Measurements from ENCODE around the gene IRF3. TPM values are rescaled to one million over a fixed set of nuclear protein-coding genes. Genes with fewer than 3 reads are reported as not detected.
A peak's percentile ranks its signal among the peaks of the same experiment; 100 is the strongest.
"Not testable (repeated sequence)": the region's sequence is repeated elsewhere in the genome, so short reads cannot be mapped to it uniquely, and the experiment has no call there.

IRF3 gene
- polyA plus RNA-seq, 1 donor (not counting 4 experiments of a cell fraction or from before 2014, with no cell fraction given), result 50.4 TPM

GRCh38 chr19:49635530-49636232 lies 30.0 kb downstream of the IRF3 start:
- H3K9ac ChIP-seq (ENCODE audit: control insufficient read depth, extremely low read depth, insufficient read depth, low read length), result no peak overlapping the region
- H3K4me3 ChIP-seq (ENCODE audit: control insufficient read depth in 2 of 3, extremely low read depth in 1 of 3, insufficient read depth in 2 of 3, low read depth in 1 of 3, low read length in 3 of 3), result no peak overlapping the region
- FAIRE-seq (no peak), DNase-seq (ENCODE audit: low read depth, low spot score) (no peak)
- no peak overlapping the region for H3K27ac ChIP-seq (ENCODE audit: control insufficient read depth, insufficient read depth, low read length)
- no peaks in the 10 kb centered on the region for H3K27me3 ChIP-seq (ENCODE audit: control insufficient read depth, extremely low read depth, insufficient read depth, low read length)
- H3K9me1 ChIP-seq (ENCODE audit: control insufficient read depth, extremely low read depth, insufficient read depth, low read length), result no peaks in the 10 kb centered on the region
- no peaks in the 10 kb centered on the region for H3K9me3 ChIP-seq (ENCODE audit: control insufficient read depth, low read depth, low read length)
- no peak overlapping the region for H3K4me2 ChIP-seq (ENCODE audit: control insufficient read depth, extremely low read depth, insufficient read depth, low read depth, low read length)
- dilution Hi-C loops (cut with MboI; ENCODE audit: extremely low pct_ligation_motif_present, low sequenced_read_pairs), result no loop called here
- H3K36me3 ChIP-seq (ENCODE audit: control insufficient read depth in 2 of 2, extremely low read depth in 1 of 2, insufficient read depth in 2 of 2, low read length in 2 of 2), result peaks cover 14% of the 10 kb centered on the region in 2 experiments
- H3K4me1 ChIP-seq (ENCODE audit: control insufficient read depth, extremely low read depth, insufficient read depth, low read length), result peaks cover 10% of the 10 kb centered on the region
- no peak for TF ChIP-seq EZH2 (IDR thresholded peaks at IDR 0.05; ENCODE audit: low read length)
- TF ChIP-seq CTCF (optimal IDR thresholded peaks at IDR 0.05 in 1 of 3, IDR thresholded peaks at IDR 0.05 in 1 of 3, conservative IDR thresholded peaks at IDR 0.05 in 1 of 3; ENCODE audit: extremely low read depth in 1 of 3, insufficient read depth in 2 of 3, low read length in 3 of 3), result peak in 2 of 3 experiments; percentile 13 to 26
- no peak overlapping the region for H2AFZ ChIP-seq (ENCODE audit: control insufficient read depth, low read length)
- peaks cover 22% of the 10 kb centered on the region for H3K79me2 ChIP-seq (ENCODE audit: control insufficient read depth, insufficient read depth, low read length)
- no peaks in the 10 kb centered on the region for H4K20me1 ChIP-seq (ENCODE audit: control insufficient read depth, extremely low read depth, insufficient read depth, low read length)

- FAIRE-seq, result peak; percentile 70
- H3K4me2 ChIP-seq (ENCODE audit: control insufficient read depth, extremely low read depth, insufficient read depth, low read depth, low read length); dilution Hi-C loops (cut with MboI; ENCODE audit: extremely low pct_ligation_motif_present, low sequenced_read_pairs); H3K4me1 ChIP-seq (ENCODE audit: control insufficient read depth, extremely low read depth, insufficient read depth, low read length); H4K20me1 ChIP-seq (ENCODE audit: control insufficient read depth, extremely low read depth, insufficient read depth, low read length); H3K4me3 ChIP-seq (ENCODE audit: control insufficient read depth in 2 of 3, extremely low read depth in 1 of 3, insufficient read depth in 2 of 3, low read depth in 1 of 3, low read length in 3 of 3); DNase-seq (ENCODE audit: low read depth, low spot score); H3K27ac ChIP-seq (ENCODE audit: control insufficient read depth, insufficient read depth, low read length); H3K9ac ChIP-seq (ENCODE audit: control insufficient read depth, extremely low read depth, insufficient read depth, low read length); H3K9me1 ChIP-seq (ENCODE audit: control insufficient read depth, extremely low read depth, insufficient read depth, low read length); H2AFZ ChIP-seq (ENCODE audit: control insufficient read depth, low read length); H3K9me3 ChIP-seq (ENCODE audit: control insufficient read depth, low read depth, low read length); H3K27me3 ChIP-seq (ENCODE audit: control insufficient read depth, extremely low read depth, insufficient read depth, low read length): not testable (repeated sequence)
- peaks cover 12% of the 10 kb centered on the region for H3K79me2 ChIP-seq (ENCODE audit: control insufficient read depth, insufficient read depth, low read length)
- H3K36me3 ChIP-seq (ENCODE audit: control insufficient read depth in 2 of 2, extremely low read depth in 1 of 2, insufficient read depth in 2 of 2, low read length in 2 of 2), result peaks cover 14% of the 10 kb centered on the region in 2 experiments
Observed at GRCh38 chr19:49633273-49633672, 32.4 kb downstream of the IRF3 start.

- DNase-seq (ENCODE audit: low read depth, low spot score), result no peak
- Histone ChIP-seq H3K27ac (ENCODE audit: control insufficient read depth, insufficient read depth, low read length) (no peak overlapping the region), H3K9me1 (ENCODE audit: control insufficient read depth, extremely low read depth, insufficient read depth, low read length) (no peaks in the 10 kb centered on the region), H3K79me2 (ENCODE audit: control insufficient read depth, insufficient read depth, low read length) (peaks cover 10% of the 10 kb centered on the region), H3K4me1 (ENCODE audit: control insufficient read depth, extremely low read depth, insufficient read depth, low read length) (peaks cover 4% of the 10 kb centered on the region), H4K20me1 (ENCODE audit: control insufficient read depth, extremely low read depth, insufficient read depth, low read length) (no peaks in the 10 kb centered on the region), H3K27me3 (ENCODE audit: control insufficient read depth, extremely low read depth, insufficient read depth, low read length) (no peaks in the 10 kb centered on the region), H3K4me3 (ENCODE audit: control insufficient read depth in 2 of 3, extremely low read depth in 1 of 3, insufficient read depth in 2 of 3, low read depth in 1 of 3, low read length in 3 of 3) (no peak overlapping the region), H3K36me3 (ENCODE audit: control insufficient read depth in 2 of 2, extremely low read depth in 1 of 2, insufficient read depth in 2 of 2, low read length in 2 of 2) (peaks cover 14% of the 10 kb centered on the region in 2 experiments), H3K4me2 (ENCODE audit: control insufficient read depth, extremely low read depth, insufficient read depth, low read depth, low read length) (no peak overlapping the region), H3K9me3 (ENCODE audit: control insufficient read depth, low read depth, low read length) (no peaks in the 10 kb centered on the region), H3K9ac (ENCODE audit: control insufficient read depth, extremely low read depth, insufficient read depth, low read length) (no peak overlapping the region), H2AFZ (ENCODE audit: control insufficient read depth, low read length) (no peak overlapping the region)
- dilution Hi-C loops (cut with MboI; ENCODE audit: extremely low pct_ligation_motif_present, low sequenced_read_pairs), result no loop called here
- no peak for FAIRE-seq
- TF ChIP-seq CTCF (optimal IDR thresholded peaks at IDR 0.05 in 1 of 3, IDR thresholded peaks at IDR 0.05 in 1 of 3, conservative IDR thresholded peaks at IDR 0.05 in 1 of 3; ENCODE audit: extremely low read depth in 1 of 3, insufficient read depth in 2 of 3, low read length in 3 of 3) (no peak), EZH2 (IDR thresholded peaks at IDR 0.05; ENCODE audit: low read length) (no peak)
Observed at GRCh38 chr19:49632576-49632975, 33.1 kb downstream of the IRF3 start.

Data from keratinocyte (primary cell).